Measurements from ENCODE around the gene MXD4. TPM values are rescaled to one million over a fixed set of nuclear protein-coding genes. Genes with fewer than 3 reads are reported as not detected.
A peak's percentile ranks its signal among the peaks of the same experiment; 100 is the strongest.

Gene MXD4
- polyA plus RNA-seq, 3 donors = 46.2 to 72.3 (median 66.3) TPM

DNA sequence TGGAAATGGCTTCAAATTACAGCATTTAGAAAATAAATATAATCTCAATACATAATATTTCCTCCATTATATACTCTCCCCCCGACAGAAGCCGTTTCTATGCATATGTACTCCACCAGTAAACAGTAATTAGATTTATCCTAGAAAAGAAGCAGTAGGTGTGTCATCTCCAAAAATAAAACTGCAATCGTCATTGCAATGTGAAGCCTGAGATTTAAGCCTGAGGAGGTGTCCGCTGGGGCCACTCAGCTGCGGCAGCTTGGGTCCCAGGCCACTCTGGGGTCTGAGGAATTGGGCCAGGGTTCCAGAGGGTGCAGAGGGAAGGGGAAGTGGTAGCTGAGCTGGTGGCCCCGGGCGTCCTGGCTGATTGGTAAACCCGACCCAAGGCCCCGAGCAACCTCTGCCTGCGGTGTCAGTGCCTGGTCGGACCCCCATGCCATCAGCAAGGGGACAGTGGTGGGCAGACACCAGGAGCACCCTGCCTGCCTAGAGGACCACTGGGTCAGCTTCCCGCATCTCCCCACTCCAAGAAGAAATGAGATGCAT is 7.8 kb upstream of the MXD4 start:
- DNase-seq (ENCODE audit: extremely low read depth in 1 of 11, low read depth in 9 of 11, low spot score in 4 of 11) = no peak

DNA sequence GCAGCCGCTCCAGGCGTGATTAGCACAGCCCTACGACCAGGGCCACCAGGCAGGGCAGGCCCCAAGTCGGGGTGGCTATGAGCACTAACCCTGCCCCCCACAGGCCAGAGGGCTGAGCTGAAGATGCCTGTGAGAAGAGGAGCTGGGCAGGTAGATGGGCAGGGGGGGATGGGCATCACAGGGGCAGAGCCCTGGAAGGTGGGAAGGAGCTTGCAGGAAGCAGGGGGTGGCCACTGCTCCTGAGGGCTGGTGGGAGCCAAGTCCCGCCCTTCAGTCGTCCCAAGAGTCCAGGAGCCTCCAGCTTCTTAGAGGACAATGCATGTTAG is 7.3 kb upstream of the MXD4 start:
- DNase-seq (ENCODE audit: extremely low read depth in 1 of 11, low read depth in 9 of 11, low spot score in 4 of 11) = no peak

DNA sequence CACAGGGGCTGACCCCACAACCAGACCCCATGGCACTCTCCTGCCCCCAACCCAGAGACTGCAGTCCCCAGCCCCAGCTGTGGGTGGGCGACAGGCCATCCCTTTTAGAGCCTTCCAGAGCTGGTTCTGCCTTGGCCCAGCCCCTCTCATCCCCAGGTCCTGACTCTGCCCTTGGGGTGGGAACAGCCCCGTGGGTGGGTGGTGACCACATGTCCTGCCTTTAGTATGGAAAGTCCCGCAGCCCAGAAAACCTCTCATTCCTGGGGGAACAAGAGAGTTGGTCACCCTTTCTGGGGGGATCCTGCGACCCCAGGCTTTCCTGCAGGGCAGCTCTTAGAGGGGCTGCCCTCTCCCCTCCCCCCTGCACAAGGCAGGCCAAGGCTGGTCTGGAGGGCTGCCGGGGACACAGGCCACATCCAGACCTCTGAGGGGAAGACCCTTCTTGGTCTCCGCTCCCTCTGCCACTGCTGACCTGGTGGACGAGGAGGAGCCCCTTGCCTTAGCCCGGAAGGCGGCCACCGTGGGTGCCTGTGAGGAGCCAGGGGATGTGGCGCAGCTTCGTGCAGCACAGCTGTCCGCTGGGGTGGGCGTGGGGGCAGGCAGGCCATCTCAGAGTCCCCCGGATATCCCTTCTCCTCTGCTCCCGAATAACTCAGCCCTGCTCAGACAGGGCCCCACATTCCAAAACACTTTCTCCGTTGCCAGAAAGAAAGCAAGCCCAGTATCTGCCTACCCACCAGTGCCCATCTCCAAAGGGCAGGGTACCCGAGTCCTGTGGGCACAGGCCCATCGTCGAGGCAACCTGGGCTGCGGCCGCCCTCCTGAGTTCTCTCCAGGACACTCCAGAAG is 6.7 kb upstream of the MXD4 start:
- DNase-seq (ENCODE audit: extremely low read depth in 1 of 11, low read depth in 9 of 11, low spot score in 4 of 11) = no peak

DNA sequence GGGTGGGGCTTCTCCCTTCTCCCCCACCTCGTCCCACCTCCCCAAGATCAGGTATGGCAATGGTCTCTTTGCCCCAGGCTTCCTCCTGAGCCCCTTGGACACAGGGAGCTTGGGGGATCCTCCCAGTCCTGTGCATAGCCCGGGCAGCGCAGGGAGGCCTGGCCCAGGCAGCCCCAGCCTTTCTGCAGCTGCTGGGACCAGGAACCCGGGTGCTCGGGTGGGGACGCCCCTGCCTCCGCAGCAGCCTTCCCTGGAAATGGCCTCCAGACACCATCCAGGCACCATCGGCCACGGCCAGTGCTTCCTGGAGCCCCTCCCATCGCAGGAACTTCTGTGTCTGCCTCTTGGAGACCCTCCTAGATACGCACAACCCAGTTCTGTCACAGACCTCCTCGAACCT is 5.9 kb upstream of the MXD4 start:
- no peak for DNase-seq (ENCODE audit: extremely low read depth in 1 of 11, low read depth in 9 of 11, low spot score in 4 of 11)

DNA sequence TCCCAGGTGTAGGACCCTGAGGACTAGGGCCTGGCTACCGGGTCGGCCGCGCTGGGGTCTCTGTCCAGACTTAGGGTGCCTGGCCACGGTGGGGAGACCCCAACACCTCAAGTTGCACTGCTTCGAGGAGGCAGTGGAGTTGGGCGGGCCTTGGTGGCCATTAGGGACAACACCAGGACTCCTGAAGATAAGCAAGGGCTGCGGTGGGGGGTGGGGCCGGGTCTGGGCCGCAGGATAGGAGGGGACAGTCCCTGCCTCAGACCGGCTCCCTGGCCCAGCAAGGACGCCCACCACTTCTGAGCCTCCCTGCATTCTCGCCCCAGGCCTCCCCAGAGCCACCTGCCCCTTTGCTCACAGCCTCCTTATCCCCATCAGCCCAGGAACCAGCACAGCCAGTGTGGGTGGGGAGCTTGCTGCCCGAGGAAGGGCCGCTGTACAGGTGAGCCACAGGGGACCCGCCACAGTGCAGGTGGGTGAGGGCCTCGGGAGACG is 5.5 kb upstream of the MXD4 start:
- no peak for DNase-seq (ENCODE audit: extremely low read depth in 1 of 11, low read depth in 9 of 11, low spot score in 4 of 11)

- DNase-seq (ENCODE audit: extremely low read depth in 1 of 11, low read depth in 9 of 11, low spot score in 4 of 11) = no peak
Measured at GRCh38 chr4:2266821-2267220, 4.9 kb upstream of the MXD4 start.

- DNase-seq (ENCODE audit: extremely low read depth in 1 of 11, low read depth in 9 of 11, low spot score in 4 of 11) = no peak
Measured at GRCh38 chr4:2266181-2266580, 4.3 kb upstream of the MXD4 start.

- no peak for DNase-seq (ENCODE audit: extremely low read depth in 1 of 11, low read depth in 9 of 11, low spot score in 4 of 11)
Measured at GRCh38 chr4:2265113-2266110, 3.5 kb upstream of the MXD4 start.

DNA sequence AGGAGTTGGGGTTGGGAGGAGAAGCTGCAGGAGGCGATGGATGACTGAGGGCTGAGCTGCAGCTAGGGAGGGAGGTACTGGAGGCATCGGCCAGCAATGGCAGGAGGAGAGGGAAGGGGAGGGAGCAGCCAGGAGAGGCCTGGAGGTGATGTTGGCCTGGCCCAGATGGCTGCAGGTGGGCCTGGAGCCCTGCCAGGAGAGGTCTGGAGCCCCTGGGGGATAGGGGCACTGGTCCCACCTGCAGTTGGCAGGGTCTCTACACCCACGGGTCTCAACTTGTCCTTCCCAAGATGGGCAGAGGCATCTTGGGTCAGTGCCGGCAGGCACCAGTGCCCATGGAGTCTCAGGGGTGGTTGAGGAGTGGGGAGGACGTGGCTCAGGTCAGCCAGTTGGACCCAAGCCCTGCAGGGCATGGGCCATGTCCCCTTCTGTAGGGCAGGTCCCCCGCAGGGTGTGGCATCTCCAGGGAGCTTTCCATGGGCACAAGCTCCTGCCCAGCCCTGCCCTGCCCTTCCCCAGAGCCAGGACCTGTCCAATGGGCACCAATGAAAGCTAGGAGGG is 2.7 kb upstream of the MXD4 start:
- DNase-seq (ENCODE audit: extremely low read depth in 1 of 11, low read depth in 9 of 11, low spot score in 4 of 11) = no peak

DNA sequence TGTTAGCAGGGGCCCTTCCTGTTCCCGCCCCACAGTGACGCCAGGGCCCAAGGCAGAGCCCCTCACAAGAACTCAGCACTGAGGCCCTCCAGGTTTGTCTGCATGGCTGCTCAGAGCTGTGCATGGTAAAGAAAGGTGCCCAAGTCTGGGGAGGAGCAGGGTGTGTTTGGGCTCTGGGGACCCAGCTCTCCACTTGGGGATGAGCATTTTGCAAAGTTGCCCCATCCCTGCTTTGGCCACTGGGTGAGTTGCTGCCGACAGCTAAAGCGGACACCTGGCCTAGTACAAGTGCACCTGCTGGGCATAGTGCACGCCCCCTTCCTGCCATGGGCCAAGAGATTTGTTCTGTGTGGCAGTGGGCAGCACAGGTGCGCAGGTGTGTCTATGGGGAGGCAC is 2.0 kb upstream of the MXD4 start:
- DNase-seq (ENCODE audit: extremely low read depth in 1 of 11, low read depth in 9 of 11, low spot score in 4 of 11) = no peak

DNA sequence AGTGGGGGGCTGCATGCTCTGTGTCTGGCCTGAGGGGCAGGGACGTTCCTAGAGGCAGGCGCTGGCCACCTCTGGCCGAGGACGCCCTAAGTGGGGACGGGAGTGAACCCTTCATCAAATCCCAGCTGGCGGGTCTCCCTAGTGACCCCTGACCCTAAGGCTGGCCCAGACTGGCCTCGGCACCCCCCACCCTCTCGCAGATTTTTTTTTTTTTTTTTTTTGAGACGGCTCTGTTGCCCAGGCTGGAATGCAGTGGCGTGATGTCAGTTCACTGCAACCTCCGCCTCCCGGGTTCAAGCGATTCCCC is 988 bp upstream of the MXD4 start:
- DNase-seq (ENCODE audit: extremely low read depth in 1 of 11, low read depth in 9 of 11, low spot score in 4 of 11) = no peak

DNA sequence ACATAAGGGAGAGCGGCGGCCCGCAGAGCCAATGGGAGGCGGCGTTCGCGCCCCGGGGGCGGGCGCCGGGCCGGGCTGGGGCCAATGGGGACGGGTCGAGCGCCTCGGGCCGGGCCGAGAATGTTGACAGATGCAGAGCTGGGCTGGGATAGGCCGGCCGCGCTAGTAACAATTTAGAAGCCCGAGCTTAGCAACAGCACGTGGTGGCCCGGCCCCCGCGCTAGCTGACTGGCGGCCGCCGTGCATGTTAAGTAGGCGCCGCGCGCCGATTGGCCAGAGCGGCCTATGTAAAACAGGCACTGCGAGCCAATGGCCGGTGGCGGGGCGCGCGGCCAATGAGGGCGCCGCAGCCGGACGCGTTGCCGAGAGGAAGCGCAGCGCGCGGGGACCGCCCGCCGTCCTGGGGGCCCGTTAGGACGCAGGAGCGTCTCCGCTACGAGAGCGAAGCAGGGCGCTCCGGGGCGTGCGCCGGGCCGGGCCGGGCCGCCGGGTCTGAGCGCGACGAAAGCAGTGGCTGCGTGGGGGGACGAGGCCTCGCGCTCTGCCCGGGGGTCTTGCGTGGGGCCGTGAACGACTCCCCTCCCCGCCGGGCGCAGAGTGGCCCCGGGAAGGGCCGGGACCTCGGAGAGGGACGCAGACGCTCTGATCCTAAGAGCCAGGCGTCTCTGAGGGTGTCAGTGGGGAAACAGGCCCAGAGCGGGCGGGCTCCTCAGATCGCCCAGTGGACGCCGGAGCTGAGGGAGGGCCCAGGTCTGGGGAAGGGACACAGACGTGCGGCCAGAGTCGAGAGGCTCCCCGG is 435 bp upstream of the MXD4 start:
- DNase-seq (ENCODE audit: extremely low read depth in 1 of 11, low read depth in 9 of 11, low spot score in 4 of 11) = peak; percentile 90 to 99 (median 98)

GRCh38 chr4:2261110-2261852 is 628 bp downstream of the MXD4 start:
- DNase-seq (ENCODE audit: extremely low read depth in 1 of 11, low read depth in 9 of 11, low spot score in 4 of 11) = peak in 1 of 11 donors; percentile 23

GRCh38 chr4:2260344-2261109 is 1.4 kb downstream of the MXD4 start:
- no peak for DNase-seq (ENCODE audit: extremely low read depth in 1 of 11, low read depth in 9 of 11, low spot score in 4 of 11)

GRCh38 chr4:2259541-2260343 is 2.2 kb downstream of the MXD4 start:
- DNase-seq (ENCODE audit: extremely low read depth in 1 of 11, low read depth in 9 of 11, low spot score in 4 of 11) = no peak

- DNase-seq (ENCODE audit: extremely low read depth in 1 of 11, low read depth in 9 of 11, low spot score in 4 of 11) = no peak
Measured at GRCh38 chr4:2259036-2259540, 2.8 kb downstream of the MXD4 start.
